Panc1 (cell line): Measurements from ENCODE around the gene GABRQ.

Experiments
- CTCF ChIP-seq: fragments of 450-650 bp; IDR thresholded peaks from 2 replicates; pipeline ENCODE4 v1.5.1; 2017; ENCODE audit warnings: mild to moderate bottlenecking
- POLR2AphosphoS5 ChIP-seq: IDR thresholded peaks from 2 replicates; pipeline ENCODE4 v1.6.1; 2012; ENCODE audit warnings: mild to moderate bottlenecking, low read depth, low read length, moderate library complexity
- REST ChIP-seq, 2 experiments: IDR thresholded peaks; 2 replicates each; pipeline ENCODE4 v1.6.1; 2011 to 2012; ENCODE audit warnings: low read depth in 2 of 2, control low read depth in 1 of 2, low read length in 1 of 2, mild to moderate bottlenecking in 1 of 2, moderate library complexity in 1 of 2; ENCODE audit not compliant: insufficient read depth in 1 of 2
- SIN3A ChIP-seq: IDR thresholded peaks from 2 replicates; pipeline ENCODE4 v1.6.1; 2012; ENCODE audit warnings: low read depth, mild to moderate bottlenecking, low read length, moderate library complexity, borderline replicate concordance; ENCODE audit not compliant: insufficient read depth
- TCF7L2 ChIP-seq: IDR thresholded peaks from 2 replicates; pipeline ENCODE4 v1.6.1; 2011; ENCODE audit warnings: mild to moderate bottlenecking, low read depth, low read length, inconsistent platforms

- no peak for TF ChIP-seq REST (IDR thresholded peaks at IDR 0.05; ENCODE audit: insufficient read depth in 1 of 2, low read depth in 2 of 2, low read length in 1 of 2)
- no peak for TF ChIP-seq POLR2AphosphoS5
- TF ChIP-seq CTCF = no peak
- no peak for TF ChIP-seq TCF7L2
- TF ChIP-seq SIN3A = no peak
Measured at GRCh38 chrX:152639426-152639825, 1.7 kb downstream of the GABRQ start.
